Osteocyte (in vitro differentiated cells): ENCODE measurements around the gene PTPRM. TPM values are rescaled to one million over a fixed set of nuclear protein-coding genes. Genes with fewer than 3 reads are reported as not detected.

ENCODE experiments used
- DNase-seq: peaks from one replicate; pipeline ENCODE4 v3.0.0; 2021; ENCODE audit warnings: mixed read lengths; ENCODE audit not compliant: unreplicated experiment; ENCODE audit errors: extremely low spot score
- H3K27ac Mint-ChIP-seq: one replicate; pipeline ENCODE4 v1.8.0; 2021; ENCODE audit warnings: mild to moderate bottlenecking, mixed read lengths; ENCODE audit not compliant: unreplicated experiment
- H3K27me3 Mint-ChIP-seq: one replicate; pipeline ENCODE4 v1.8.0; 2021; ENCODE audit warnings: mixed read lengths; ENCODE audit not compliant: unreplicated experiment
- H3K36me3 Mint-ChIP-seq: one replicate; pipeline ENCODE4 v1.8.0; 2021; ENCODE audit warnings: mixed read lengths; ENCODE audit not compliant: unreplicated experiment
- H3K4me1 Mint-ChIP-seq: one replicate; pipeline ENCODE4 v1.8.0; 2021; ENCODE audit warnings: mixed read lengths; ENCODE audit not compliant: unreplicated experiment
- H3K4me3 Mint-ChIP-seq: one replicate; pipeline ENCODE4 v1.8.0; 2021; ENCODE audit warnings: mild to moderate bottlenecking, moderate library complexity, mixed read lengths; ENCODE audit not compliant: unreplicated experiment
- H3K9me3 Mint-ChIP-seq: one replicate; pipeline ENCODE4 v1.8.0; 2021; ENCODE audit warnings: mixed read lengths; ENCODE audit not compliant: unreplicated experiment
- CTCF ChIP-seq: fragments of 200-600 bp; sonication (generic); IDR thresholded peaks from 2 replicates; pipeline ENCODE4 v1.5.0; 2021; ENCODE audit warnings: antibody characterized with exemption, mild to moderate bottlenecking, moderate library complexity
- total RNA-seq: library from RNA; stranded (reverse); gene quantifications from 2 replicates; pipeline ENCODE4 v1.2.1, GENCODE V29; 2021

PTPRM gene
- total RNA-seq, 1 donor from 2014 or later: 105 TPM

- Mint-ChIP-seq H3K4me3 (no peak overlapping the region), H3K9me3 (peaks cover 11% of the 10 kb centered on the region), H3K36me3 (peaks cover 31% of the 10 kb centered on the region), H3K4me1 (no peaks in the 10 kb centered on the region), H3K27ac (no peak overlapping the region), H3K27me3 (no peaks in the 10 kb centered on the region)
- TF ChIP-seq CTCF: no peak
- DNase-seq: no peak
Measured at GRCh38 chr18:8247700-8248099, 680.6 kb downstream of the PTPRM start.

GRCh38 chr18:8248576-8248975 is 681.5 kb downstream of the PTPRM start:
- Mint-ChIP-seq H3K27ac (no peak overlapping the region), H3K4me3 (no peak overlapping the region), H3K36me3 (peaks cover 35% of the 10 kb centered on the region), H3K9me3 (peaks cover 6% of the 10 kb centered on the region), H3K4me1 (no peaks in the 10 kb centered on the region), H3K27me3 (no peaks in the 10 kb centered on the region)
- no peak for TF ChIP-seq CTCF
- DNase-seq: no peak

GRCh38 chr18:8249811-8250210 is 682.7 kb downstream of the PTPRM start:
- Mint-ChIP-seq H3K4me3 (no peak overlapping the region), H3K27ac (no peak overlapping the region), H3K36me3 (peaks cover 36% of the 10 kb centered on the region), H3K4me1 (no peaks in the 10 kb centered on the region), H3K27me3 (no peaks in the 10 kb centered on the region), H3K9me3 (no peaks in the 10 kb centered on the region)
- no peak for DNase-seq
- TF ChIP-seq CTCF: no peak

- no peak overlapping the region for H3K4me3 Mint-ChIP-seq
- TF ChIP-seq CTCF: no peak
- no peak for DNase-seq
- no peaks in the 10 kb centered on the region for H3K27me3 Mint-ChIP-seq
- peaks cover 32% of the 10 kb centered on the region for H3K36me3 Mint-ChIP-seq
- no peaks in the 10 kb centered on the region for H3K9me3 Mint-ChIP-seq
- H3K4me1 Mint-ChIP-seq: no peaks in the 10 kb centered on the region
- H3K27ac Mint-ChIP-seq: no peak overlapping the region
Measured at GRCh38 chr18:8252371-8252770, 685.3 kb downstream of the PTPRM start.

GRCh38 chr18:8253944-8254343 is 686.8 kb downstream of the PTPRM start:
- Mint-ChIP-seq H3K9me3 (no peaks in the 10 kb centered on the region), H3K27ac (no peak overlapping the region), H3K27me3 (no peaks in the 10 kb centered on the region), H3K36me3 (peaks cover 32% of the 10 kb centered on the region), H3K4me3 (no peak overlapping the region), H3K4me1 (peaks cover 3% of the 10 kb centered on the region)
- no peak for DNase-seq
- no peak for TF ChIP-seq CTCF
